HG03159 (cell line): ENCODE data around the gene ZNF804A.

Experiments
- ATAC-seq: cut with Tn5 transposase; IDR thresholded peaks from one replicate; pipeline ENCODE4 v1.9.1; 2021; ENCODE audit warnings: mild to moderate bottlenecking, moderate library complexity; ENCODE audit not compliant: unreplicated experiment

The ZNF804A gene

DNA sequence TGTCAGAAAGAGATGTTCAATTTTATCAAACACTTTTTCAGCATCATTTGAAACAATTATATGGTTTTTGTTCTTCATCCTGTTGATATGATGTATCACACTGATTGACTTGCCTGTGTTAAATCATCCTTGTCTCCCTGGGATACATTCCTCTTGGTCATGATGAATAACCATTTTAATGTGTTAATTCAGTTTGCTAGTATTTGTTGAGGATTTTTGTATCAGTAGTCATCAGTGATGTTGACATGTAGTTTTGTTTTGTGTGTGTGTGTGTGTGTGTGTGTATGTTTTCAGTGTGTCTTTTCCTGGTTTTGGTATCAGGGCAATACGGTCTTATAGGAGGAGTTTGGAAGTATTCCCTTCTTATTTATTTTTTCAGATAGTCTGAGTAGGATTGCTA, 325.4 kb downstream of the ZNF804A start:
- no peak for ATAC-seq

DNA sequence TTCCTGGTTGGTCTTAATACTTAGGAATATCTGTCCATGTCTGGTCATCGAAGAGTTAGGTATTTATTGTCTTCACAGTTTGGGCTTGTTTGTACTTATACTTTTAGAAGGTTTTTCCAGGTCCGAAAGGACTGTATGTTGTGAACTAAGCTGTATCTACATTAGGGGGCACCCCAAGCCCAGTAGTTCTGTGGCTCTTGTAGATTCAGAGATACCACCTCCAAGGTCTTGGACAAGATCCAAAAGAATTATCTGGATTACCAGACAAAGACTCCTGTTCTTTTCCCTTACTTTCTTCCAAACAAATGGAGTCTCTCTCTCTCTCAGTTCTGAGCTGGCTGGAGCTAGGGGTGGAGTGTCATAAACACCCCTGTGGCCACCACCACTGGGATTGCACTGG, 328.7 kb downstream of the ZNF804A start:
- ATAC-seq, result no peak

DNA sequence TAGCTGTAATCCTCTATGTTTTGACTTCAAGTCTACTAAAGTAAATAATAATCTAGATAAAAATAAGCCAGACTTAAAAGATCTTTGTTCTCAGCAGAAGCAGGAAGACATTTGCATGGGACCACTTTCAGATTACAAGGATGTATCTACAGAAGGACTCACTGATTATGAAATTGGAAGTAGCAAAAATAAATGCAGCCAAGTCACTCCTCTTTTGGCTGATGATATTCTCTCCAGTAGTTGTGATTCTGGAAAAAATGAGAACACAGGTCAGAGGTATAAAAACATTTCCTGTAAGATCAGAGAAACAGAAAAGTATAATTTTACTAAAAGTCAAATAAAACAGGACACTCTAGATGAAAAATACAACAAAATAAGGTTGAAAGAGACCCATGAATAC, 338.4 kb downstream of the ZNF804A start:
- ATAC-seq, result no peak

DNA sequence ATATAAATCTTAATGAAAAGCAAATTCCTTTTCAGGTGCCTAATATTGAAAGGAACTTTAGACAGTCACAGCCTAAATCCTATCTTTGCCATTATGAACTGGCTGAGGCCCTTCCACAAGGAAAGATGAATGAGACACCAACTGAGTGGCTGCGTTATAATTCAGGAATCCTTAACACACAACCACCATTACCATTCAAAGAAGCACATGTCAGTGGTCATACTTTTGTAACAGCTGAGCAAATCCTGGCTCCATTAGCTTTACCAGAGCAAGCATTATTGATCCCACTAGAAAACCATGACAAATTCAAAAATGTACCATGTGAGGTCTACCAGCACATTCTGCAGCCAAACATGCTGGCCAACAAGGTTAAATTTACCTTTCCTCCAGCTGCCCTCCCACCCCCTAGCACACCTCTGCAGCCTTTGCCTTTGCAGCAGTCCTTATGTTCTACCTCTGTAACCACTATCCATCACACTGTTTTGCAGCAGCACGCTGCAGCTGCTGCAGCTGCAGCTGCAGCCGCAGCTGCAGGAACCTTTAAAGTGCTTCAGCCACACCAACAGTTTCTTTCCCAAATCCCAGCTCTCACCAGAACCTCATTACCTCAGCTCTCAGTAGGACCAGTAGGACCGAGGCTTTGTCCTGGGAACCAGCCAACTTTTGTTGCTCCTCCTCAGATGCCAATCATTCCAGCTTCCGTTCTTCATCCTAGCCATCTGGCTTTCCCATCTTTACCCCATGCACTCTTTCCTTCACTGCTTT, 340.1 kb downstream of the ZNF804A start:
- ATAC-seq, result no peak

DNA sequence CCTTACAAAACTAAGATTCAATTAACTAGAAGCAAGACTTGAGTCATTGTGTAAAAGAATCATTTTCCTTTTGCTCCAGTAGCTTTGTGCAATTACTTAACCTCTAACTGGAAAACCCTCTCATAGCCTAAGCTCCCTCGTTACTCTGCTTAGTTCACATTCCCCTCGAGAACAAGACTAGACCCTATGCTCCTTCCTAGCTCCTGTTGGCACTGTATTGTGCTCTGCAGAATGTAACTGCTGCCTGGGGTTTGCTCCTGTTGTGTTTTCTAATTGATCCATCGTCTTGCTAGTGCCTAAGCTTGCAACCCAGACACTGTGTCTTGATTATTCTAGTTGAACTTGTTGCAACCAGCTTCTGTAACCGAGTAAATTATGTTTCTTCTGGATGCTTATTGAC, 347.0 kb downstream of the ZNF804A start:
- no peak for ATAC-seq

DNA sequence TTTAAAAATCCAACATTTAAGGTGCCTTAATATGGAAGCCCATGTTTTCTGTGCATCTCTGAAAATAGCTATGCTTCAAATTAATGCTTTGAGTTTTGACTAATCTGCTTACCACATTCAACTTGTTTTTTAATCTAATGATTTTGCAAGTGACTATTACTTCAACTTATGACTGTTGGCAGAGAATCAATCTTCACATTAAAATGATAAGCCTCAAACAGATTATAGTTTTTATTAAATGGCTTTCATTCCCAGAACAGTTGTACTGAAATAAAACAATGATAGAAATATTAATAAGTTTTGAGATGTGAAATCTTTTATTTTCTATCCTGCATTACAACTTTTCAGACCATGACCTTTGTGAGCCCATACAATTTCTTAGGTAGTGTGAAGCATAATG, 347.5 kb downstream of the ZNF804A start:
- no peak for ATAC-seq

DNA sequence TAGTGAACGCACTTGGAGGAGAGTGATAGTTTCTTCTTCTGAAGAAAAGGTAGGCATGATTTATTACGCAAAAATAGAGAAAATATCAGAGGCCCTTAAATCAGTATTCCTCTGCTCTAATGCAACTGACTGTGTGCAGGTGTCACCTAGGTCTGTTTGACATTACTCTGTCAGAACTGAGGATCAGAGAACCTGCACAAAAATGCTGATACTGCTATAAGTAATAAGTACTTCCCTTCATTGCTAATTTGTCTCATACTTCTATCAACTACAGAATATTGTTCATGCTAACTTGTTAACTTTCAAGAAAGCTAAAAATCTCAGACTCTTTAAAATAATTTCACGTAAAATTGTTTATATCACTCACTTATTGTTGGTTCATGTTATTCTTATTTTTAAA, 358.5 kb downstream of the ZNF804A start:
- ATAC-seq, result no peak

DNA sequence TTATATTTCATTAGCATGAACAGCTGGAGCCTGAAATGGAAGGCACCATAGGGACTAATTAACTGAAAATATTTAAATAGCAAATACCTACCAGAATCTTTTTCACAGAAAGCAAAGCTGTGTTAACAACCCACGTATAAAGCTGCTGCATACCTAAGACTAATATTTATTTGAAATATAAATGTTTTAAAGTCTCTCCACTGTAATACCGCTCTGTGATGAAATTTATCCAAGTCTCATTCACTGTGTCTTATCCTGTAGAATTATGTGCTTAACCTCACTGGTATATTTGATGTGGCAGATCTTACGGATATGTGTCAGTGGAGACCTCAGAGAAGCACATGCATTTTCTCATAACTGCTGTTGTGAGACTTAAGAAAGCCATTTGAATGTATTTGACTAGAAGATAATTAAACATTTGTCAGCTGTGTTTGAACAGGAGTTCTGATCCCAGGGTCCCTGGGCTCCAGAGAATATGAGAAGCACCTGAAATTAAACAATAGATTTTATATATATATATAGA, 373.3 kb downstream of the ZNF804A start:
- no peak for ATAC-seq
